ENCODE measurements around the gene PLIN3. TPM values are rescaled to one million over a fixed set of nuclear protein-coding genes. Genes with fewer than 3 reads are reported as not detected.

The PLIN3 gene
- total RNA-seq, 2 donors from 2014 or later = 18.4 to 28.0 TPM

- WGBS, 2 donors = 22 to 31% methylated on average over 22 to 29 of the region's 29 CpGs
- peak; percentile 45 to 56 (median 52) for DNase-seq
- Histone ChIP-seq H3K9me3 (no peaks in the 10 kb centered on the region), H3K36me3 (replicated peaks in 1 of 2; ENCODE audit: insufficient read depth in 1 of 2, low read depth in 2 of 2) (no peaks in the 10 kb centered on the region), H3K27me3 (peaks cover 0 to 4% of the 10 kb centered on the region in 2 donors), H3K4me1 (peaks cover 28% of the 10 kb centered on the region), H3K27ac (no peak overlapping the region), H3K4me3 (no peak overlapping the region)
- no peak for ATAC-seq
- intact Hi-C loops (cut with DNase I) = loop anchor here (5.0 kb wide), 1 partner anchor 100 kb away; no protein-coding TSS in a partner anchor
- TF ChIP-seq, protein P1, sequence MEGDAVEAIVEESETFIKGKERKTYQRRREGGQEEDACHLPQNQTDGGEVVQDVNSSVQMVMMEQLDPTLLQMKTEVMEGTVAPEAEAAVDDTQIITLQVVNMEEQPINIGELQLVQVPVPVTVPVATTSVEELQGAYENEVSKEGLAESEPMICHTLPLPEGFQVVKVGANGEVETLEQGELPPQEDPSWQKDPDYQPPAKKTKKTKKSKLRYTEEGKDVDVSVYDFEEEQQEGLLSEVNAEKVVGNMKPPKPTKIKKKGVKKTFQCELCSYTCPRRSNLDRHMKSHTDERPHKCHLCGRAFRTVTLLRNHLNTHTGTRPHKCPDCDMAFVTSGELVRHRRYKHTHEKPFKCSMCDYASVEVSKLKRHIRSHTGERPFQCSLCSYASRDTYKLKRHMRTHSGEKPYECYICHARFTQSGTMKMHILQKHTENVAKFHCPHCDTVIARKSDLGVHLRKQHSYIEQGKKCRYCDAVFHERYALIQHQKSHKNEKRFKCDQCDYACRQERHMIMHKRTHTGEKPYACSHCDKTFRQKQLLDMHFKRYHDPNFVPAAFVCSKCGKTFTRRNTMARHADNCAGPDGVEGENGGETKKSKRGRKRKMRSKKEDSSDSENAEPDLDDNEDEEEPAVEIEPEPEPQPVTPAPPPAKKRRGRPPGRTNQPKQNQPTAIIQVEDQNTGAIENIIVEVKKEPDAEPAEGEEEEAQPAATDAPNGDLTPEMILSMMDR (IDR thresholded peaks at IDR 0.05) = peak in 6 of 7 experiments; percentile 33 to 68 (median 62)
- TF ChIP-seq POLR2A (IDR thresholded peaks at IDR 0.05) = no peak
These were observed 44.6 kb upstream of the PLIN3 start for GRCh38 chr19:4911786-4912672.

DNA sequence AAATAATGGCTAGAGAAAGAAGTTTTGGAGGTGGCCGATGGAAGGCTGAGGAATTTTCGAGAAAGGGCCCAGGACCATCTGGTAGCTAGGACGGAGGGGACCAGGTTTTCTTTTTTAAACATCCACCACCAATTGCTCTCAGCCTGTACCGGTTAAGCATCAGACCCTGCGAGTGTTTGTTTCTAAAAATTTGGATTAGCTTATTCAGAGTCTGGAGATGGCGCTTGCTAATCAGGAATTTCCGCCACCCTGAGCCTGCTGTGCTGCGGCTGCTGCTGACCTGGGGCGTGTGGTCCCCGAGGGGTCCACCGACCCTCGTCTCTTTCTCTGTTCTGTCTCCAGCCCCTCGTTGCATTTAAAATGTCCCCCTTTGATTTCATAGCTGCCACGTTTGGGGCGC, 43.8 kb upstream of the PLIN3 start:
- Histone ChIP-seq H3K4me1 (peaks cover 28% of the 10 kb centered on the region), H3K9me3 (no peaks in the 10 kb centered on the region), H3K27ac (no peak overlapping the region), H3K36me3 (replicated peaks in 1 of 2; ENCODE audit: insufficient read depth in 1 of 2, low read depth in 2 of 2) (no peaks in the 10 kb centered on the region), H3K4me3 (no peak overlapping the region), H3K27me3 (peaks cover 0 to 4% of the 10 kb centered on the region in 2 donors)
- DNase-seq = no peak
- no peak for ATAC-seq
- 51 to 56% methylated on average over 15 of the region's 15 CpGs for WGBS, 2 donors
- intact Hi-C loops (cut with DNase I) = loop anchor here (5.0 kb wide), 1 partner anchor 99 kb away; no protein-coding TSS in a partner anchor
- TF ChIP-seq, protein P1 (IDR thresholded peaks at IDR 0.05) = no peak
- TF ChIP-seq POLR2A (IDR thresholded peaks at IDR 0.05) = no peak

GRCh38 chr19:4910594-4911281, 43.3 kb upstream of the PLIN3 start:
- Histone ChIP-seq H3K4me3 (no peak overlapping the region), H3K27me3 (peaks cover 0 to 4% of the 10 kb centered on the region in 2 donors), H3K36me3 (replicated peaks in 1 of 2; ENCODE audit: insufficient read depth in 1 of 2, low read depth in 2 of 2) (no peaks in the 10 kb centered on the region), H3K4me1 (peaks cover 28% of the 10 kb centered on the region), H3K9me3 (no peaks in the 10 kb centered on the region), H3K27ac (no peak overlapping the region)
- TF ChIP-seq, protein P1 (IDR thresholded peaks at IDR 0.05) = no peak
- TF ChIP-seq POLR2A (IDR thresholded peaks at IDR 0.05) = no peak
- intact Hi-C loops (cut with DNase I) = loop anchor here (5.0 kb wide), 1 partner anchor 98 kb away; no protein-coding TSS in a partner anchor
- WGBS, 2 donors = 40 to 42% methylated on average over 12 to 23 of the region's 23 CpGs
- ATAC-seq (no peak), DNase-seq (peak in 1 of 4 donors; percentile 36)

DNA sequence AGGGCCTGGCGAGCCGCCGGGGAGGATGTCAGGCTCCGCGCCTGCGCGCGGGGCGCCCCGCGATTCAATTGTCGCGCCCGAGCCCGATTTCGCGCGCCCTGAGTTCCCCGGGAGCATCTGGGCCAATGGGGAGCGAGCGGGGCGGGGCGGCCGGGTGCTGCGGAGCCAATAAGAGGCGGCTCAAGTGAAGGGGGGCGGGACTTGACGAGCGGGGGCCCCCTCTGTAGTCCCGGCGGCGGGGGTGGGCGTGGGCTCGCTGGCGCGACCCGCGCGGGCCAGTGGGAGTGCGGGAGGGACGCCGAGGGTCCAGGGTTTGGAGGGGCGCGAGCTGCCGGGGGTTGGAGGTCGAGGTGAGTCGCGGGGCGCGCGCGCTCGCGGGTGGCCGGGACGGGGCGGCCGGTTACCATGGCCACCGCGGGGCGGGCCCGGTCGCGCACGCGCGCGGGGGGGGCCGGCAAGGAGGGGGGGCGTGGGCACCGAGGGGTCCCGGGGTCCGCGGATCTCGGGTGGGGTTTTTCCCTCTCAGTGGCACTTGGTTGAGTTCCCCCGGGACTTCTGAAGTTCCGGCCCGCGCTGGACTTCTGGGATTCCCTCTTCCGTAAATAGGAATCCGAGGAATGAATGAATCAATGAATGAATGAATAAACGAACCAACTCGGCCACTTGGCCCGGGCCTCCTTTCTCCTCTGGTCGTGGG, 42.6 kb upstream of the PLIN3 start:
- peaks cover 28% of the 10 kb centered on the region for H3K4me1 ChIP-seq
- peaks cover 0 to 4% of the 10 kb centered on the region in 2 donors for H3K27me3 ChIP-seq
- H3K27ac ChIP-seq = no peak overlapping the region
- no peaks in the 10 kb centered on the region for H3K36me3 ChIP-seq (replicated peaks in 1 of 2; ENCODE audit: insufficient read depth in 1 of 2, low read depth in 2 of 2)
- intact Hi-C loops (cut with DNase I) = loop anchor here (5.0 kb wide), 2 partner anchors 38 to 98 kb away; no protein-coding TSS in a partner anchor
- DNase-seq (peak; percentile 86 to 94 (median 90)), ATAC-seq (peak; percentile 95)
- no peaks in the 10 kb centered on the region for H3K9me3 ChIP-seq
- TF ChIP-seq, protein P1 (IDR thresholded peaks at IDR 0.05) = no peak
- no peak for TF ChIP-seq POLR2A (IDR thresholded peaks at IDR 0.05)
- WGBS, 2 donors = 0 to 1% methylated on average over 21 to 22 of the region's 85 CpGs
- peak overlapping the region; percentile 36 to 73 for H3K4me3 ChIP-seq
